HCT116 (cell line): ENCODE measurements around the gene BARX1.

Experiments
- CBX3 ChIP-seq: IDR thresholded peaks from 2 replicates; pipeline ENCODE4 v1.6.1; 2012; ENCODE audit warnings: low read depth
- EGR1 ChIP-seq: IDR thresholded peaks from 2 replicates; pipeline ENCODE4 v1.6.1; 2012; ENCODE audit warnings: low read depth
- EZH2 ChIP-seq: fragments of 200-600 bp; sonication (generic); IDR thresholded peaks from 2 replicates; pipeline ENCODE4 v1.6.1; 2017; ENCODE audit warnings: antibody characterized with exemption, mixed run types
- EZH2phosphoT487 ChIP-seq: fragments of 200-600 bp; IDR thresholded peaks from 2 replicates; pipeline ENCODE4 v1.6.1; 2018; ENCODE audit warnings: antibody characterized with exemption, borderline replicate concordance
- JUND ChIP-seq: IDR thresholded peaks from 2 replicates; pipeline ENCODE4 v1.6.1; 2012
- POLR2A ChIP-seq: IDR thresholded peaks from 2 replicates; pipeline ENCODE4 v1.7.0; 2011; ENCODE audit warnings: borderline replicate concordance; ENCODE audit not compliant: insufficient read depth, insufficient read length; ENCODE audit errors: extremely low read depth
- POLR2AphosphoS5 ChIP-seq: IDR thresholded peaks from 2 replicates; pipeline ENCODE4 v1.6.1; 2011; ENCODE audit warnings: mild to moderate bottlenecking, low read depth, low read length, moderate library complexity
- TCF7L2 ChIP-seq: IDR thresholded peaks from 2 replicates; pipeline ENCODE4 v1.7.0; 2011; ENCODE audit warnings: borderline replicate concordance, inconsistent platforms; ENCODE audit not compliant: insufficient read depth, insufficient read length; ENCODE audit errors: extremely low read depth
- ZNF274 ChIP-seq: fragments of 200-500 bp; sonication (Bioruptor generic); IDR thresholded peaks from 2 replicates; pipeline ENCODE4 v1.6.1; 2014; ENCODE audit warnings: mild to moderate bottlenecking, low read depth, low read length, inconsistent platforms
- TF ChIP-seq, protein P1 (sequence below), 3 experiments: fragments of 200-600 bp in 1 of 3; sonication (generic) in 1 of 3; IDR thresholded peaks in 2 of 3; conservative IDR thresholded peaks in 1 of 3; 2 replicates each; pipeline ENCODE4 v1.5.1; 2012 to 2017; ENCODE audit warnings: low read depth in 2 of 3, low read length in 2 of 3, antibody characterized with exemption in 1 of 3, borderline replicate concordance in 1 of 3, control low read depth in 1 of 3, mild to moderate bottlenecking in 1 of 3, mixed read lengths in 1 of 3, mixed run types in 1 of 3, moderate library complexity in 1 of 3; ENCODE audit not compliant: insufficient read depth in 1 of 3
- TF ChIP-seq, protein P2 (sequence below): IDR thresholded peaks from 2 replicates; pipeline ENCODE4 v1.6.1; 2012; ENCODE audit warnings: low read depth
- TF ChIP-seq, protein P3 (sequence below): IDR thresholded peaks from 2 replicates; pipeline ENCODE4 v1.6.1; 2012

DNA sequence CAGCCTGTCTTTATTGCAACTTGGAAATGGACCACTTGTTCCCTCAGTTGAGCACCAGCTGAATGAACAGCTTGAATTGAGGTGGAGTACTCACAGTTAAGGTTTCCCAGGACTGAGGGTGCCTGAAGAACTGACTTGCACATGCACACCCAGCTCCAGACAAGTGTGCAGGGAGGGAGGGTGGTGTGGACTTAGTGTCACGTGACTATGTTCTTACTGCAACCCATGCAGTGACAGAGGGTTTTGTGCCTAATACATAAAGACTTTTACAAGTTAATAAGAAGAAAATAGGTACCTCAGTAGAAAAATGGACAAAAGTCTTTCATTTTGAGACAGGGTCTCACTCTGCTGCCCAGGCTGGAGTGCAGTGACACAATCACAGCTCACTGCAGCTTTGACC is 18.0 kb downstream of the BARX1 start:
- TF ChIP-seq POLR2A (no peak), JUND (no peak), CBX3 (no peak), EZH2 (no peak), ZNF274 (no peak), POLR2AphosphoS5 (no peak), EZH2phosphoT487 (no peak), TCF7L2 (no peak), EGR1 (no peak)
- TF ChIP-seq, protein P1, sequence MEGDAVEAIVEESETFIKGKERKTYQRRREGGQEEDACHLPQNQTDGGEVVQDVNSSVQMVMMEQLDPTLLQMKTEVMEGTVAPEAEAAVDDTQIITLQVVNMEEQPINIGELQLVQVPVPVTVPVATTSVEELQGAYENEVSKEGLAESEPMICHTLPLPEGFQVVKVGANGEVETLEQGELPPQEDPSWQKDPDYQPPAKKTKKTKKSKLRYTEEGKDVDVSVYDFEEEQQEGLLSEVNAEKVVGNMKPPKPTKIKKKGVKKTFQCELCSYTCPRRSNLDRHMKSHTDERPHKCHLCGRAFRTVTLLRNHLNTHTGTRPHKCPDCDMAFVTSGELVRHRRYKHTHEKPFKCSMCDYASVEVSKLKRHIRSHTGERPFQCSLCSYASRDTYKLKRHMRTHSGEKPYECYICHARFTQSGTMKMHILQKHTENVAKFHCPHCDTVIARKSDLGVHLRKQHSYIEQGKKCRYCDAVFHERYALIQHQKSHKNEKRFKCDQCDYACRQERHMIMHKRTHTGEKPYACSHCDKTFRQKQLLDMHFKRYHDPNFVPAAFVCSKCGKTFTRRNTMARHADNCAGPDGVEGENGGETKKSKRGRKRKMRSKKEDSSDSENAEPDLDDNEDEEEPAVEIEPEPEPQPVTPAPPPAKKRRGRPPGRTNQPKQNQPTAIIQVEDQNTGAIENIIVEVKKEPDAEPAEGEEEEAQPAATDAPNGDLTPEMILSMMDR (IDR thresholded peaks at IDR 0.05 in 2 of 3, conservative IDR thresholded peaks at IDR 0.05 in 1 of 3; ENCODE audit: borderline replicate concordance in 1 of 3, insufficient read depth in 1 of 3, low read depth in 2 of 3, low read length in 2 of 3): no peak
- TF ChIP-seq, protein P2, sequence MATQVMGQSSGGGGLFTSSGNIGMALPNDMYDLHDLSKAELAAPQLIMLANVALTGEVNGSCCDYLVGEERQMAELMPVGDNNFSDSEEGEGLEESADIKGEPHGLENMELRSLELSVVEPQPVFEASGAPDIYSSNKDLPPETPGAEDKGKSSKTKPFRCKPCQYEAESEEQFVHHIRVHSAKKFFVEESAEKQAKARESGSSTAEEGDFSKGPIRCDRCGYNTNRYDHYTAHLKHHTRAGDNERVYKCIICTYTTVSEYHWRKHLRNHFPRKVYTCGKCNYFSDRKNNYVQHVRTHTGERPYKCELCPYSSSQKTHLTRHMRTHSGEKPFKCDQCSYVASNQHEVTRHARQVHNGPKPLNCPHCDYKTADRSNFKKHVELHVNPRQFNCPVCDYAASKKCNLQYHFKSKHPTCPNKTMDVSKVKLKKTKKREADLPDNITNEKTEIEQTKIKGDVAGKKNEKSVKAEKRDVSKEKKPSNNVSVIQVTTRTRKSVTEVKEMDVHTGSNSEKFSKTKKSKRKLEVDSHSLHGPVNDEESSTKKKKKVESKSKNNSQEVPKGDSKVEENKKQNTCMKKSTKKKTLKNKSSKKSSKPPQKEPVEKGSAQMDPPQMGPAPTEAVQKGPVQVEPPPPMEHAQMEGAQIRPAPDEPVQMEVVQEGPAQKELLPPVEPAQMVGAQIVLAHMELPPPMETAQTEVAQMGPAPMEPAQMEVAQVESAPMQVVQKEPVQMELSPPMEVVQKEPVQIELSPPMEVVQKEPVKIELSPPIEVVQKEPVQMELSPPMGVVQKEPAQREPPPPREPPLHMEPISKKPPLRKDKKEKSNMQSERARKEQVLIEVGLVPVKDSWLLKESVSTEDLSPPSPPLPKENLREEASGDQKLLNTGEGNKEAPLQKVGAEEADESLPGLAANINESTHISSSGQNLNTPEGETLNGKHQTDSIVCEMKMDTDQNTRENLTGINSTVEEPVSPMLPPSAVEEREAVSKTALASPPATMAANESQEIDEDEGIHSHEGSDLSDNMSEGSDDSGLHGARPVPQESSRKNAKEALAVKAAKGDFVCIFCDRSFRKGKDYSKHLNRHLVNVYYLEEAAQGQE: no peak
- TF ChIP-seq, protein P3, sequence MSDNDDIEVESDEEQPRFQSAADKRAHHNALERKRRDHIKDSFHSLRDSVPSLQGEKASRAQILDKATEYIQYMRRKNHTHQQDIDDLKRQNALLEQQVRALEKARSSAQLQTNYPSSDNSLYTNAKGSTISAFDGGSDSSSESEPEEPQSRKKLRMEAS: no peak
